Common myeloid progenitor, CD34-positive (primary cell): Measurements from ENCODE around the gene TRPM2.

Experiments used
- CTCF ChIA-PET: fragments of 350-600 bp; sonication (Branson Sonifier 250); formaldehyde crosslinking; loops from one replicate; lab custom pipeline; 2021; ENCODE audit warnings: antibody characterized with exemption; lab: Charles Lee
- POLR2A ChIA-PET: fragments of 350-600 bp; sonication (Branson Sonifier 250); formaldehyde crosslinking; loops from one replicate; lab custom pipeline; 2021; ENCODE audit warnings: antibody characterized with exemption; lab: Charles Lee
- DNase-seq, 3 donors: peaks; one replicate each; pipeline versions ENCODE4 v3.0.0 to v3.0.0-alpha.2; 2013
- H3K27ac ChIP-seq, 2 experiments: 1 replicate in 1 of 2; 2 replicates in 1 of 2; pipeline ENCODE4 v1.7.0; 2013; ENCODE audit warnings: inconsistent platforms in 2 of 2, low read length in 2 of 2, mild to moderate bottlenecking in 2 of 2, low read depth in 1 of 2, moderate library complexity in 1 of 2; ENCODE audit not compliant: severe bottlenecking in 2 of 2, insufficient read depth in 1 of 2, poor library complexity in 1 of 2
- H3K27me3 ChIP-seq, 5 experiments: replicated peaks in 2 of 5; 1 replicate in 3 of 5; 2 replicates in 2 of 5; pipeline versions ENCODE4 v1.6.1 to v1.7.0; 2013; ENCODE audit warnings: low read length in 4 of 5, mild to moderate bottlenecking in 2 of 5, moderate library complexity in 2 of 5, inconsistent platforms in 1 of 5; ENCODE audit not compliant: insufficient read depth in 5 of 5, control insufficient read depth in 4 of 5
- H3K36me3 ChIP-seq, 4 experiments: 1 replicate in 2 of 4; 2 replicates in 2 of 4; pipeline versions ENCODE4 v1.6.1 to v1.7.0; 2013; ENCODE audit warnings: low read length in 3 of 4, control low read depth in 1 of 4, mild to moderate bottlenecking in 1 of 4; ENCODE audit not compliant: control insufficient read depth in 4 of 4, insufficient read depth in 4 of 4
- H3K4me1 ChIP-seq, 4 experiments: 1 replicate in 3 of 4; 2 replicates in 1 of 4; pipeline versions ENCODE4 v1.6.1 to v1.7.1; 2013; ENCODE audit warnings: low read length in 3 of 4, mild to moderate bottlenecking in 3 of 4, control low read depth in 1 of 4, inconsistent platforms in 1 of 4, moderate library complexity in 1 of 4; ENCODE audit not compliant: control insufficient read depth in 4 of 4, insufficient read depth in 4 of 4; ENCODE audit errors: control extremely low read depth in 1 of 4
- H3K4me3 ChIP-seq, 7 experiments: 1 replicate in 4 of 7; 2 replicates in 3 of 7; pipeline versions ENCODE4 v1.5.1 to v1.7.0; 2013; ENCODE audit warnings: mild to moderate bottlenecking in 7 of 7, low read length in 6 of 7, moderate library complexity in 6 of 7, inconsistent platforms in 2 of 7, low read depth in 2 of 7, control low read depth in 1 of 7; ENCODE audit not compliant: insufficient read depth in 4 of 7, control insufficient read depth in 1 of 7; ENCODE audit errors: extremely low read depth in 1 of 7
- H3K9me3 ChIP-seq, 5 experiments: 1 replicate in 4 of 5; 2 replicates in 1 of 5; pipeline versions ENCODE4 v1.6.1 to v1.7.1; 2013; ENCODE audit warnings: low read length in 4 of 5, mild to moderate bottlenecking in 2 of 5, inconsistent platforms in 1 of 5, low read depth in 1 of 5, moderate library complexity in 1 of 5; ENCODE audit not compliant: control insufficient read depth in 4 of 5, insufficient read depth in 2 of 5; ENCODE audit errors: control extremely low read depth in 1 of 5
- WGBS: methylation state at CpG from one replicate; pipeline ENCODE4 v1.1.5; 2013; ENCODE audit not compliant: insufficient coverage; 5-methylcytosine and 5-hydroxymethylcytosine counted together

Gene TRPM2

DNA sequence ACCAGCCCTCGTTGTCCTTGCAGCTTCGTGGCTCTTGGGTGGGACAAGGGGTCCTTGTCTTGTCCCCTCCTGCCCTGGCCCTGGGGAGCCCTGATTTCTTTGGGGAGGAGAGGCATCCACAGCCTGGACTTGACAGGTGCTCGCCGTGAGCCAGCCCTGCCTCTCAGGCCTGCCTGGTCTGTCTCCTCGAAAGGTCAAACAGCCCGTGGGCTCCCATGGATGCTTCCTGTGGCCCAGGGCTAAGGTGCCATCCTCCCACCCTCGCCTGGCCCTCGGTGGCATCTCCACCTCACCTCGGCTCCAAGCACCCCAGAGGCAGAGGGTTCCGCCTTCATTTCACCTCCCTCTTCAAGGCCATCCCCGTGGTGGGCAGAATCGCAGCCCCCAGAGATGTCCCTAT lies 110.9 kb downstream of the TRPM2 start:
- Histone ChIP-seq H3K27ac (no peak overlapping the region), H3K36me3 (no peaks in the 10 kb centered on the region), H3K9me3 (no peaks in the 10 kb centered on the region), H3K4me3 (no peak overlapping the region), H3K4me1 (peaks cover 0 to 4% (median 1%) of the 10 kb centered on the region in 4 experiments), H3K27me3 (no peaks in the 10 kb centered on the region)
- 93% methylated on average over 10 of the region's 12 CpGs for WGBS
- DNase-seq: no peak
- ChIA-PET POLR2A (no interaction called here), CTCF (no interaction called here)

DNA sequence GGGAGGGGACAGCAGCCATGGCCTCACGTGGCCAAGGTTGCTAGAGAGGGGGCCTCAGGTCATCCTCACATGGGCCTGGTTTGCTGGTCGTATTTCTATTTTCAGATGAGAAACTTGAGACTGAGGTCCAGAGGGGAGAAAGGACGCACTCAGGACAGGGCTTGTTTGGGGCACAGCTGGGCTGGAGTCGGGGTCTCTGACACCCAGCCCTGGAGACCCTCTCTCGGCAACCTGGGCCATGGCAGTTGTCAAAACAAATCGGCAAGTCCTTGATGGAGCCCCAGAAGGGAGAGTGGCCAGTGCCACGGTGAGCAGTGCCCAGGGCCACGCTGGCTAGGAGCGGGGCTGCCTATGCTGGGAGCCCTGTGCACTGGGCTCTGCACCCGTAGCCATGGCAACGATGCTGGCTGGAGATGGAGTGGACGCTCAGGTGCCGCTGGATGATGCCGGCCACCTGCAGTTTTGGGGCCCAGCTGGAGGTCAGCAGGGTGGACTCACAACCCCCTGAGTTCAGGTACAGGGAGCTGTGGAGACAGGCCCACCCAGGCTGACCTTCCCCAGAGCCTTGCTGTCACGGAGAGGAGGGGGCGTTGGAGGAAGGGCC lies 113.0 kb downstream of the TRPM2 start:
- Histone ChIP-seq H3K36me3 (no peaks in the 10 kb centered on the region), H3K27me3 (no peaks in the 10 kb centered on the region), H3K4me3 (no peak overlapping the region), H3K9me3 (no peaks in the 10 kb centered on the region), H3K4me1 (no peaks in the 10 kb centered on the region), H3K27ac (no peak overlapping the region)
- WGBS: 95% methylated on average over 13 of the region's 16 CpGs
- ChIA-PET POLR2A (no interaction called here), CTCF (no interaction called here)
- no peak for DNase-seq

DNA sequence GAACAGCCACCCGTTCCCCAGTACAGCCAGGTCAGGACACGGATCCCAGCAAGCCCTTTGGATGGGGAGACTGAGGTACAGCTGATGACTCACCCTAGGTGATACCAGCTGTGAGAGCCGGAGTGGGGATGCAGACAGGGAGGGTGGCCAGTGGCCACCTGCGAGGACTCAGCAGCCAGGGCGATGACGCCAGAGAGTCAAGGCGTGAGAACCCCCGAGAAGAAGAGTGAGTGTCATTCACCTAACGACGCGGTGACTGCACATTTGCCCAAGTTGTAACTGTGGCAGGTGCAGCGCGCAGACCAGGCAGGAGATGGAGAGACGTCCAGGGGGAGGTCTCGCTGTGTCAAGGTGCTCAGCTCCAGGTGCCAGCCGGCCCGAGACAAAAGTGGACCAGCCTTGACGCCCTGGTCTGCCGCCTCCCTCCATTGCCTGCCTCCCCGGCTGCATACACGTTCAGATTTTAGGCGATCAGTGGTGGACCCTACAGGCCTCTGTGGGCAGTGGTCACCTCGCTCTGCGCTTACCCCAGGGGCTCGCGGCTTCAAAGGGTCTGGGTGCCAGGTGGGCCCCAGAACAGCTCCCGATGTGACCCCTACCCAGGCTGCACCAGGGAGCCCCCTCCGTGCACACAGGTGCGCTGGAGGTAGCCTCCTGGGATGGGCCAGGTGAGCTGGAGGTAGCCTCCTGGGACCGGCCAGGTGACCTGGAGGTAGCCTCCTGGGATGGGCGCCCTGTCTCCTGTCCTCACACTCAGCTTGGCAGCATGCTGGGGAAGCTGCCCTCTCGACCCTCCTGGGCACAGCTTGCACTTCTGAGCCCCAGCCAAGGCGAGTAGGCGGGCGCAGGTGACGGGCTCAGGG lies 113.8 kb downstream of the TRPM2 start:
- 97% methylated on average over 36 of the region's 36 CpGs for WGBS

DNA sequence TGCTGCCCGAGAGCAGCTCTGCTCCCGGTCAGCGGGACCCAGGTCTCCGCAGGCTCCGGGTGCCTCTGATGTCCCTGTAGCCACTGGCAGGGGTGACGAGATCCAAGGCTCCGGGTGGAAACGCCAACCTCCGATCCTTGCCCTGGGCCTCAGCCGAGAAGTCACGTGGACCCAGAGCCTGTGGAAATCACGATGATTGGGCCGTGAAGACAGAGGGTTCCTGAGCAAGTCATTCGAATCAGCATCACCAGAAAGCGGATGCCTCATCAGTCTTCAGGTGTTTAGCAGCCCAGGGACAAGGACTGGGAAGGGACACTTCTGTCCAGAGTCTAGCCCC lies 114.4 kb downstream of the TRPM2 start:
- no peak for DNase-seq
- Histone ChIP-seq H3K4me3 (no peak overlapping the region), H3K27ac (no peak overlapping the region), H3K36me3 (no peaks in the 10 kb centered on the region), H3K9me3 (no peaks in the 10 kb centered on the region), H3K27me3 (no peaks in the 10 kb centered on the region), H3K4me1 (no peaks in the 10 kb centered on the region)
- ChIA-PET CTCF (no interaction called here), POLR2A (no interaction called here)
- WGBS: 96% methylated on average over 14 of the region's 15 CpGs

More for the DNA sequence above, 113.8 kb downstream of the TRPM2 start:
- Histone ChIP-seq H3K36me3 (no peaks in the 10 kb centered on the region), H3K4me3 (no peak overlapping the region), H3K4me1 (no peaks in the 10 kb centered on the region), H3K9me3 (no peaks in the 10 kb centered on the region), H3K27me3 (no peaks in the 10 kb centered on the region), H3K27ac (no peak overlapping the region)
- DNase-seq: no peak
- ChIA-PET CTCF (no interaction called here), POLR2A (no interaction called here)

DNA sequence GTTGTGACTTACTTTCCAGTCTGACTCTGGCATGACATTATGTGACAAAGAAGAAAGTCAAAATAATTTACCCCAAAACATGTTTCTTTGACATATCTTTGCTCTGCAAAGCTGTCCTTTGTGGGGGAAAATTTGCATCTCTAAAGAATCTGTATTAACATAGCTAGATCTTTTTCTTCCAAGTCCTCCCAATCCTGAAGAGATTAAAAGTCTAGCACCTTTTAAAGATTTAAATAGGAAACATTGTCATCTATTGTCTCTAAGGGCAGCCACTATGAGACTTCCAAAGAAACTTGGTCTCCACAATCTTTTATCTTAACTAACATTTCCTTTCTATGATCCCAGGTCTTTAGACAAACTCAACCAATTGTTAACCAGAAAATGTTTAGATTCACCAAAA lies 117.9 kb downstream of the TRPM2 start:
- Histone ChIP-seq H3K9me3 (no peaks in the 10 kb centered on the region), H3K27ac (no peak overlapping the region), H3K36me3 (no peaks in the 10 kb centered on the region), H3K27me3 (no peaks in the 10 kb centered on the region), H3K4me3 (no peak overlapping the region), H3K4me1 (no peaks in the 10 kb centered on the region)
- ChIA-PET POLR2A (no interaction called here), CTCF (no interaction called here)
- DNase-seq: no peak

DNA sequence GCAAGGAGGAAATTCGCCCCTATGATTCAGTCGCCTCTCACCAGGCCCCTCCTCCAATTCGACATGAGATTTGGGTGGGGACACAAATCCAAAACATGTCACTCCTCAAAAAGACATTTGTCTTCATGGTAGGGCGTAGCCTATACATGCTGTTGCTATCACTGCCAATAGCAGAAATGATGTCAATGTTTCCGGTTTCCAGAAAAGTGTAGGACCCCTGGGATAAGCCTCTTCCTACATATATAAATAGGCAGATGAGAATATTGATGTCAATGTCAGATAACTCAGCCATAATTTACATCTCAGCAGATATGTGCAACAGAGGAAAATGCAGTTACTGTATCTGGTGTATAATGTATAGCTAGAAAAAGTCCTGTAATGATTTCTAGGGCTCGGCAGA lies 118.6 kb downstream of the TRPM2 start:
- POLR2A ChIA-PET: no interaction called here
- H3K27ac ChIP-seq: no peak overlapping the region
- no peaks in the 10 kb centered on the region for H3K36me3 ChIP-seq
- no peaks in the 10 kb centered on the region for H3K9me3 ChIP-seq
- DNase-seq: no peak
- no peaks in the 10 kb centered on the region for H3K27me3 ChIP-seq
- WGBS: 94% methylated on average over 4 of the region's 6 CpGs
- no peak overlapping the region for H3K4me3 ChIP-seq
- CTCF ChIA-PET: no interaction called here
- H3K4me1 ChIP-seq: no peaks in the 10 kb centered on the region

DNA sequence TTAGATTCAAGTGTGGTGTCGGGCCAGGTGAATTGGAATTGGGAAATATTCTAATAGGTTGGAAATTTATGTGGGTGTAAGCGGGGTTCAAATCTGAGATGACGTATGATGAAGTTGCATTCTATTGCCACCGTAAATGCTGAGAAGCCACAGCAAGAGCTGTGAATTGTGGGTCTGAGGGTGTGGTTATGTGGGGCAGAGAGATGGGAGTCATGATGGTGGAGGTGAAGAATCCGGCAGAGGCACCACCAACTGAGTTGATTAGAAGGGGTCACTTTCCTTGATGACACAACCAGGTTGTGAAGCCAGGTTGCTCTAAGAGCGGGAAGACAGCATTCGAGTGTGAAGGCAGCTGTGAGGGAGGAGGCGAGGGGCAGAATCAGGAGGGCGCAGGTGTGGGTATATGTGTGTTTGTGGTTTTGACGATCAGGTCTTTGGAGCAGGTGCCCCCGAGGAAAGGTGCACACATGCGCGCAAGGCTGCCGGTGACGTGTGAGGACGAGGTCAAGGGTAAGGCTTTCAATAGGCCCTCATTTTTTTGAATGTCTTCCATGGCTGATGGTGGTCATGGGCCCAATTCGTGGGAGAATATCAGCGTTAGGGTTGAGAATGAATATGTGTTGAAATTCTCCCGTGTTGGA lies 120.6 kb downstream of the TRPM2 start:
- CTCF ChIA-PET: no interaction called here
- no peaks in the 10 kb centered on the region for H3K4me1 ChIP-seq
- H3K27ac ChIP-seq: no peak overlapping the region
- H3K36me3 ChIP-seq: no peaks in the 10 kb centered on the region
- H3K27me3 ChIP-seq: no peaks in the 10 kb centered on the region
- no peak for DNase-seq
- 96% methylated on average over 17 of the region's 19 CpGs for WGBS
- POLR2A ChIA-PET: no interaction called here
- no peak overlapping the region for H3K4me3 ChIP-seq
- no peaks in the 10 kb centered on the region for H3K9me3 ChIP-seq
